HK-2 (cell line): ENCODE measurements around the gene LRMDA.

Source experiments
- DNase-seq: peaks from one replicate; pipeline ENCODE4 v3.0.0-alpha.2; 2018; ENCODE audit not compliant: unreplicated experiment

The LRMDA gene

GRCh38 chr10:75474106-75474505, 42.7 kb downstream of the LRMDA start:
- DNase-seq: no peak

- no peak for DNase-seq
These were observed 44.2 kb downstream of the LRMDA start for GRCh38 chr10:75475460-75476182.

GRCh38 chr10:75476569-75476968, 45.1 kb downstream of the LRMDA start:
- DNase-seq: no peak

- DNase-seq: no peak
These were observed 45.6 kb downstream of the LRMDA start for GRCh38 chr10:75476985-75477384.

GRCh38 chr10:75477680-75478079, 46.3 kb downstream of the LRMDA start:
- DNase-seq: no peak

- DNase-seq: no peak
These were observed 49.0 kb downstream of the LRMDA start for GRCh38 chr10:75480374-75480773.

- no peak for DNase-seq
These were observed 51.8 kb downstream of the LRMDA start for GRCh38 chr10:75483188-75483587.

- DNase-seq: no peak
These were observed 53.3 kb downstream of the LRMDA start for GRCh38 chr10:75484717-75485116.

GRCh38 chr10:75486591-75486990, 55.2 kb downstream of the LRMDA start:
- DNase-seq: no peak

GRCh38 chr10:75487087-75487754, 55.8 kb downstream of the LRMDA start:
- no peak for DNase-seq

- DNase-seq: no peak
These were observed 56.3 kb downstream of the LRMDA start for GRCh38 chr10:75487755-75488125.

- DNase-seq: no peak
These were observed 60.9 kb downstream of the LRMDA start for GRCh38 chr10:75492173-75492925.

- DNase-seq: no peak
These were observed 62.0 kb downstream of the LRMDA start for GRCh38 chr10:75493464-75493863.

- no peak for DNase-seq
These were observed 64.2 kb downstream of the LRMDA start for GRCh38 chr10:75495434-75496190.

GRCh38 chr10:75496191-75496567, 64.8 kb downstream of the LRMDA start:
- DNase-seq: no peak

GRCh38 chr10:75497997-75498883, 66.8 kb downstream of the LRMDA start:
- DNase-seq: no peak

GRCh38 chr10:75498884-75499350, 67.5 kb downstream of the LRMDA start:
- DNase-seq: no peak

GRCh38 chr10:75499556-75500160, 68.2 kb downstream of the LRMDA start:
- no peak for DNase-seq

- DNase-seq: no peak
These were observed 71.0 kb downstream of the LRMDA start for GRCh38 chr10:75502389-75502788.

- DNase-seq: no peak
These were observed 71.4 kb downstream of the LRMDA start for GRCh38 chr10:75502838-75503237.

- no peak for DNase-seq
These were observed 73.9 kb downstream of the LRMDA start for GRCh38 chr10:75505293-75505692.
